HEK293T (cell line): ENCODE results near the gene HGFAC.

ENCODE experiments used
- ARNT ChIP-seq: fragments of 450-650 bp; IDR thresholded peaks from 2 replicates; pipeline ENCODE4 v1.6.1; 2017; ENCODE audit warnings: mild to moderate bottlenecking
- BHLHE40 ChIP-seq: fragments of 450-650 bp; IDR thresholded peaks from 2 replicates; pipeline ENCODE4 v1.6.1; 2016; ENCODE audit warnings: mild to moderate bottlenecking, moderate library complexity, borderline replicate concordance
- ELF4 ChIP-seq: fragments of 450-650 bp; IDR thresholded peaks from 2 replicates; pipeline ENCODE4 v1.6.1; 2017; ENCODE audit warnings: antibody characterized with exemption
- FOXA1 ChIP-seq: fragments of 450-650 bp; IDR thresholded peaks from 2 replicates; pipeline ENCODE4 v1.6.1; 2016; ENCODE audit warnings: mild to moderate bottlenecking
- FOXK2 ChIP-seq: fragments of 450-650 bp; IDR thresholded peaks from 2 replicates; pipeline ENCODE4 v1.6.1; 2016; ENCODE audit warnings: mild to moderate bottlenecking
- SUZ12 ChIP-seq: fragments of 450-650 bp; IDR thresholded peaks from 2 replicates; pipeline ENCODE4 v1.6.1; 2016; ENCODE audit warnings: mild to moderate bottlenecking
- TARDBP ChIP-seq: fragments of 450-650 bp; IDR thresholded peaks from 2 replicates; pipeline ENCODE4 v1.6.1; 2016
- ZNF384 ChIP-seq: fragments of 450-650 bp; IDR thresholded peaks from 2 replicates; pipeline ENCODE4 v1.6.1; 2016

GRCh38 chr4:3445111-3445820 lies 3.5 kb downstream of the HGFAC start:
- TF ChIP-seq FOXK2, result no peak
- no peak for TF ChIP-seq TARDBP
- TF ChIP-seq BHLHE40, result no peak
- no peak for TF ChIP-seq ARNT
- no peak for TF ChIP-seq ELF4
- no peak for TF ChIP-seq ZNF384
- TF ChIP-seq FOXA1, result no peak
- TF ChIP-seq SUZ12, result no peak
